Measurements from ENCODE around the gene TASP1.
"Not testable (repeated sequence)": the region's sequence is repeated elsewhere in the genome, so short reads cannot be mapped to it uniquely, and the experiment has no call there.

TASP1 gene

GRCh38 chr20:13395232-13395631 lies 243.5 kb downstream of the TASP1 start:
- DNase-seq, result no peak

- no peak for DNase-seq
These were observed 246.3 kb downstream of the TASP1 start for GRCh38 chr20:13392391-13392790.

- DNase-seq, result no peak
These were observed 249.6 kb downstream of the TASP1 start for GRCh38 chr20:13389115-13389514.

- DNase-seq, result peak; percentile 47
These were observed 254.6 kb downstream of the TASP1 start for GRCh38 chr20:13384132-13384531.

- no peak for DNase-seq
These were observed 255.9 kb downstream of the TASP1 start for GRCh38 chr20:13382786-13383185.

GRCh38 chr20:13380497-13381229 lies 258.1 kb downstream of the TASP1 start:
- not testable (repeated sequence) for DNase-seq

GRCh38 chr20:13373400-13373799 lies 265.3 kb downstream of the TASP1 start:
- no peak for DNase-seq

GRCh38 chr20:13364278-13365170 lies 274.2 kb downstream of the TASP1 start:
- no peak for DNase-seq

GRCh38 chr20:13363473-13363872 lies 275.3 kb downstream of the TASP1 start:
- DNase-seq, result no peak

- not testable (repeated sequence) for DNase-seq
These were observed 276.6 kb downstream of the TASP1 start for GRCh38 chr20:13362165-13362564.

- not testable (repeated sequence) for DNase-seq
These were observed 279.8 kb downstream of the TASP1 start for GRCh38 chr20:13358936-13359335.

GRCh38 chr20:13357782-13358181 lies 280.9 kb downstream of the TASP1 start:
- not testable (repeated sequence) for DNase-seq

GRCh38 chr20:13356591-13356990 lies 282.1 kb downstream of the TASP1 start:
- DNase-seq, result no peak

GRCh38 chr20:13355941-13356486 lies 282.7 kb downstream of the TASP1 start:
- DNase-seq, result no peak

GRCh38 chr20:13355411-13355810 lies 283.3 kb downstream of the TASP1 start:
- DNase-seq, result no peak

GRCh38 chr20:13353261-13353945 lies 285.3 kb downstream of the TASP1 start:
- no peak for DNase-seq

GRCh38 chr20:13349235-13349604 lies 289.5 kb downstream of the TASP1 start:
- DNase-seq, result no peak

GRCh38 chr20:13348311-13349234 lies 290.2 kb downstream of the TASP1 start:
- DNase-seq, result peak; percentile 74

- DNase-seq, result no peak
These were observed 294.1 kb downstream of the TASP1 start for GRCh38 chr20:13344671-13345070.

- DNase-seq, result no peak
These were observed 296.1 kb downstream of the TASP1 start for GRCh38 chr20:13342469-13343242.

GRCh38 chr20:13341737-13342393 lies 296.9 kb downstream of the TASP1 start:
- DNase-seq, result no peak
